ENCODE data around the gene STH. TPM values are rescaled to one million over a fixed set of nuclear protein-coding genes. Genes with fewer than 3 reads are reported as not detected.

The STH gene
- total and polyA plus RNA-seq, 7 donors, result not detected

- 88 to 89% methylated on average over 16 of the region's 16 CpGs for WGBS, 2 donors
- Histone ChIP-seq H3K4me1 (no peaks in the 10 kb centered on the region), H3K9me3 (no peaks in the 10 kb centered on the region), H3K4me3 (no peak overlapping the region), H3K27me3 (no peaks in the 10 kb centered on the region), H3K36me3 (peaks cover 0 to 15% (median 0%) of the 10 kb centered on the region in 4 donors), H3K27ac (no peak overlapping the region)
- TF ChIP-seq, protein P1, sequence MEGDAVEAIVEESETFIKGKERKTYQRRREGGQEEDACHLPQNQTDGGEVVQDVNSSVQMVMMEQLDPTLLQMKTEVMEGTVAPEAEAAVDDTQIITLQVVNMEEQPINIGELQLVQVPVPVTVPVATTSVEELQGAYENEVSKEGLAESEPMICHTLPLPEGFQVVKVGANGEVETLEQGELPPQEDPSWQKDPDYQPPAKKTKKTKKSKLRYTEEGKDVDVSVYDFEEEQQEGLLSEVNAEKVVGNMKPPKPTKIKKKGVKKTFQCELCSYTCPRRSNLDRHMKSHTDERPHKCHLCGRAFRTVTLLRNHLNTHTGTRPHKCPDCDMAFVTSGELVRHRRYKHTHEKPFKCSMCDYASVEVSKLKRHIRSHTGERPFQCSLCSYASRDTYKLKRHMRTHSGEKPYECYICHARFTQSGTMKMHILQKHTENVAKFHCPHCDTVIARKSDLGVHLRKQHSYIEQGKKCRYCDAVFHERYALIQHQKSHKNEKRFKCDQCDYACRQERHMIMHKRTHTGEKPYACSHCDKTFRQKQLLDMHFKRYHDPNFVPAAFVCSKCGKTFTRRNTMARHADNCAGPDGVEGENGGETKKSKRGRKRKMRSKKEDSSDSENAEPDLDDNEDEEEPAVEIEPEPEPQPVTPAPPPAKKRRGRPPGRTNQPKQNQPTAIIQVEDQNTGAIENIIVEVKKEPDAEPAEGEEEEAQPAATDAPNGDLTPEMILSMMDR (IDR thresholded peaks at IDR 0.05), result no peak
- no peak for TF ChIP-seq EP300 (IDR thresholded peaks at IDR 0.05)
- no peak for TF ChIP-seq POLR2AphosphoS5 (IDR thresholded peaks at IDR 0.05)
- no peak for TF ChIP-seq POLR2A (IDR thresholded peaks at IDR 0.05)
- no peak for DNase-seq
- intact Hi-C loops (cut with DNase I), result no loop called here
Observed at GRCh38 chr17:45993962-45994627, 5.0 kb upstream of the STH start.

DNA sequence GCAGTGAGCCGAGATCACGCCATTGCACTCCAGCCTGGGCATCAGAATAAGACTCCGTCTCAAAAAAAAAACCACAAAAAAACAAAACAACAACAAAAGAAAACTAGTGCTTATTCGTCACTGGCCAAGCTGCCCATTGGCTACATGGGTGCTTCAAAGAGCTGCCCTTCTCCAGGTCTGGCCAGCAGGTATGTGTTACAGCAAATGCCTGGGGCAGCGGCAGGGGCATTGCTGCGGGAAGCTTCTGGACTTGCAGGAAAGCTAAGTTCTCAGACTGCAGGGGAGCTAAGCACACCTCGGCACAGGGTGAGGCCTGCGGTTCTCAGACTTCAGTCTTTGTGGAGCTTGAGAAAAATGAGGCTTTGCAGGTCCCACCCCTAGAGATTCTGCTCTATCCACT is 4.1 kb upstream of the STH start:
- no peaks in the 10 kb centered on the region for H3K4me1 ChIP-seq
- peaks cover 0 to 15% (median 0%) of the 10 kb centered on the region in 4 donors for H3K36me3 ChIP-seq
- no peak overlapping the region for H3K4me3 ChIP-seq
- H3K27ac ChIP-seq, result no peak overlapping the region
- no peak for DNase-seq
- no peak for TF ChIP-seq POLR2AphosphoS5 (IDR thresholded peaks at IDR 0.05)
- TF ChIP-seq POLR2A (IDR thresholded peaks at IDR 0.05), result no peak
- TF ChIP-seq EP300 (IDR thresholded peaks at IDR 0.05), result no peak
- TF ChIP-seq, protein P1 (IDR thresholded peaks at IDR 0.05), result no peak
- 93 to 96% methylated on average over 8 of the region's 8 CpGs for WGBS, 2 donors
- no peaks in the 10 kb centered on the region for H3K27me3 ChIP-seq
- intact Hi-C loops (cut with DNase I), result no loop called here
- H3K9me3 ChIP-seq, result no peaks in the 10 kb centered on the region

GRCh38 chr17:45995627-45996270 is 3.3 kb upstream of the STH start:
- WGBS, 2 donors, result 85 to 86% methylated on average over 14 of the region's 14 CpGs
- intact Hi-C loops (cut with DNase I), result no loop called here
- TF ChIP-seq, protein P1 (IDR thresholded peaks at IDR 0.05), result no peak
- TF ChIP-seq POLR2A (IDR thresholded peaks at IDR 0.05) (no peak), EP300 (IDR thresholded peaks at IDR 0.05) (no peak), POLR2AphosphoS5 (IDR thresholded peaks at IDR 0.05) (no peak)
- no peaks in the 10 kb centered on the region for H3K9me3 ChIP-seq
- H3K4me1 ChIP-seq, result no peaks in the 10 kb centered on the region
- no peaks in the 10 kb centered on the region for H3K27me3 ChIP-seq
- no peak overlapping the region for H3K27ac ChIP-seq
- DNase-seq, result no peak
- H3K36me3 ChIP-seq, result peaks cover 0 to 15% (median 0%) of the 10 kb centered on the region in 4 donors
- H3K4me3 ChIP-seq, result no peak overlapping the region

GRCh38 chr17:45996282-45996937 is 2.6 kb upstream of the STH start:
- DNase-seq, result no peak
- WGBS, 2 donors, result 84 to 85% methylated on average over 31 of the region's 31 CpGs

More at GRCh38 chr17:45996282-45996937, 2.6 kb upstream of the STH start:
- no peaks in the 10 kb centered on the region for H3K27me3 ChIP-seq
- H3K4me3 ChIP-seq, result no peak overlapping the region
- H3K27ac ChIP-seq, result no peak overlapping the region
- TF ChIP-seq, protein P1 (IDR thresholded peaks at IDR 0.05), result no peak
- TF ChIP-seq POLR2AphosphoS5 (IDR thresholded peaks at IDR 0.05) (no peak), EP300 (IDR thresholded peaks at IDR 0.05) (no peak), POLR2A (IDR thresholded peaks at IDR 0.05) (no peak)
- H3K9me3 ChIP-seq, result no peaks in the 10 kb centered on the region
- peaks cover 0 to 15% (median 0%) of the 10 kb centered on the region in 4 donors for H3K36me3 ChIP-seq
- intact Hi-C loops (cut with DNase I), result no loop called here
- H3K4me1 ChIP-seq, result no peaks in the 10 kb centered on the region

All from sigmoid colon (tissue), 7 donors.